PC-9 (cell line): ENCODE results near the gene WDR20.

Experiments
- CTCF ChIP-seq: fragments of 200-600 bp; sonication (generic); conservative IDR thresholded peaks from 2 replicates; pipeline ENCODE4 v1.6.1; 2017; ENCODE audit warnings: mixed run types, antibody characterized with exemption, mild to moderate bottlenecking, moderate library complexity
- EZH2 ChIP-seq: fragments of 200-600 bp; sonication (generic); IDR thresholded peaks from 2 replicates; pipeline ENCODE4 v1.8.0; 2017; ENCODE audit warnings: antibody characterized with exemption, low read depth

GRCh38 chr14:102215071-102215470, 75.4 kb downstream of the WDR20 start:
- TF ChIP-seq CTCF, result no peak
- no peak for TF ChIP-seq EZH2
